ENCODE measurements around the gene CLDN25. TPM values are rescaled to one million over a fixed set of nuclear protein-coding genes. Genes with fewer than 3 reads are reported as not detected.

CLDN25 gene
- total RNA-seq, 2 donors from 2014 or later, result not detected

DNA sequence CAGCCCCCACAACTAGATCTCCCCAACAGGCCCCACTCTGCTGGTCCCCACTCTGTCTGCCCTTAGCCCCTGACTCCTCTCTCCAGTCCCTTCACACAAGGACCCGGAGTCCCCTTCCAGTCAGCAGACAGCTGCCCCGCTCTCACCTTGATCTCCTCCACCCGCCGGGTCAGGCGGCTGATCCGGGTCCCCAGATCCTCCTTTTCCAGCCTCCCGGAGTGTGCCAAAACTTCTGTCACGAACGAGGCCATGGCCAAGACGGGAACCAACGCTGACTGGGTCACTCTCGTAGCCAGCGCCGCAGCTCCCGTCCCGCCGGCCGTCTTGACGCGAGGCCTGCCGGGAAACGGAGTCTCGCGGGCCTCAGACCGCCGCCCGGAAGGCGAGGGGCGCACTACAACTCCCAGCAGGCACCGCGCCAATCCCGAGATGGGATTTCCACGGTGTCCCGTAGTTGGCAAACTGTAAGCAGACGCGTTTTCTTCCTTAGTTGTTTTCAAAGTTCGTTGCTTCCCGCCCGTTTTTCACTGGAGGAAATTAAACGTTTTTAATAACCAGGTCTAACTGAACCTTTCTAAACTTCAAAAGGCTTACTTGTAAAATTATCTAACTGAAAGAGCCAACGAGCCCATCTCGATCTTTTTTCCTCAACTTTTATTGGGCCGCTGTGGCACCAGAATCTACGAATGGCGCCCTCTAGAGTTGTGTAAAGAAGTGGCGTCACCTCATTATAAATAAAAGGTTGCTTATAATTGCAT is 6.0 kb upstream of the CLDN25 start, which contains the start of gene ZW10:
Gene ZW10, minus strand, starts transcription at position 277 of the 758 bp plus-strand sequence. Its CDS starts 26 bp downstream, at position 251.
- 0% methylated on average over 27 to 45 of the region's 46 CpGs for WGBS, 2 experiments (ENCODE audit: insufficient coverage in 1 of 2, insufficient read length in 1 of 2)
- Histone ChIP-seq H3K9me3 (ENCODE audit: control insufficient read depth, low read length) (no peaks in the 10 kb centered on the region), H3K36me3 (ENCODE audit: control insufficient read depth, insufficient read depth, low read length) (peaks cover 28% of the 10 kb centered on the region), H3K4me1 (ENCODE audit: control insufficient read depth, insufficient read depth, low read length) (no peaks in the 10 kb centered on the region), H3K27me3 (ENCODE audit: control insufficient read depth, insufficient read depth, low read length, poor library complexity, severe bottlenecking) (peaks cover 22% of the 10 kb centered on the region), H3K9ac (ENCODE audit: extremely low read depth, low read length, poor library complexity, severe bottlenecking) (peak within 1 kb of the TSS; percentile 94), H3K4me3 (ENCODE audit: low read length) (peak within 1 kb of the TSS; percentile 94), H3K27ac (ENCODE audit: low read depth, low read length) (peak within 1 kb of the TSS; percentile 41)
- Mint-ChIP-seq H3K4me3 (peak within 1 kb of the TSS; percentile 98), H3K27ac (peak within 1 kb of the TSS; percentile 98), H3K36me3 (ENCODE audit: low read depth) (peaks cover 8% of the 10 kb centered on the region), H3K27me3 (ENCODE audit: insufficient read depth) (peaks cover 8% of the 10 kb centered on the region), H3K4me1 (peaks cover 6% of the 10 kb centered on the region), H3K9me3 (no peaks in the 10 kb centered on the region)
- peak; percentile 97 for DNase-seq
- TF ChIP-seq, protein P1, sequence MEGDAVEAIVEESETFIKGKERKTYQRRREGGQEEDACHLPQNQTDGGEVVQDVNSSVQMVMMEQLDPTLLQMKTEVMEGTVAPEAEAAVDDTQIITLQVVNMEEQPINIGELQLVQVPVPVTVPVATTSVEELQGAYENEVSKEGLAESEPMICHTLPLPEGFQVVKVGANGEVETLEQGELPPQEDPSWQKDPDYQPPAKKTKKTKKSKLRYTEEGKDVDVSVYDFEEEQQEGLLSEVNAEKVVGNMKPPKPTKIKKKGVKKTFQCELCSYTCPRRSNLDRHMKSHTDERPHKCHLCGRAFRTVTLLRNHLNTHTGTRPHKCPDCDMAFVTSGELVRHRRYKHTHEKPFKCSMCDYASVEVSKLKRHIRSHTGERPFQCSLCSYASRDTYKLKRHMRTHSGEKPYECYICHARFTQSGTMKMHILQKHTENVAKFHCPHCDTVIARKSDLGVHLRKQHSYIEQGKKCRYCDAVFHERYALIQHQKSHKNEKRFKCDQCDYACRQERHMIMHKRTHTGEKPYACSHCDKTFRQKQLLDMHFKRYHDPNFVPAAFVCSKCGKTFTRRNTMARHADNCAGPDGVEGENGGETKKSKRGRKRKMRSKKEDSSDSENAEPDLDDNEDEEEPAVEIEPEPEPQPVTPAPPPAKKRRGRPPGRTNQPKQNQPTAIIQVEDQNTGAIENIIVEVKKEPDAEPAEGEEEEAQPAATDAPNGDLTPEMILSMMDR (conservative IDR thresholded peaks at IDR 0.05), result peak; percentile 98

DNA sequence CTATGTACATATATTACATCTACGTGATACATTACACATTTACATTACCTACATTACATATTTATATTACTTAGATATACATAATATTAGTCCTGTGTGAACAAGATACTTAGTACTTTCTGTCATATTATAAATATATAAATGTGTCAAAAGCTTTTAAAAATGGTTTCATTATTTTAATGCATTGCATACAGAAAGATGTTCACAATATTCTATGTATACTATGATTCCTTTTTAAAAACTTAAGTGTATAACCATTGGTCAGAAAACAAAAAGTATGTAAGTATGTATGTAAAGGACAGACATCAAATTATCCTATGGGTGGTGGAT is 5.5 kb upstream of the CLDN25 start:
- Histone ChIP-seq H3K4me3 (ENCODE audit: low read length) (peak overlapping the region; percentile 94), H3K27ac (ENCODE audit: low read depth, low read length) (no peak overlapping the region), H3K9me3 (ENCODE audit: control insufficient read depth, low read length) (no peaks in the 10 kb centered on the region), H3K9ac (ENCODE audit: extremely low read depth, low read length, poor library complexity, severe bottlenecking) (no peak overlapping the region), H3K27me3 (ENCODE audit: control insufficient read depth, insufficient read depth, low read length, poor library complexity, severe bottlenecking) (peaks cover 22% of the 10 kb centered on the region), H3K4me1 (ENCODE audit: control insufficient read depth, insufficient read depth, low read length) (no peaks in the 10 kb centered on the region), H3K36me3 (ENCODE audit: control insufficient read depth, insufficient read depth, low read length) (peaks cover 22% of the 10 kb centered on the region)
- Mint-ChIP-seq H3K4me3 (peak overlapping the region; percentile 98), H3K9me3 (no peaks in the 10 kb centered on the region), H3K27ac (peak overlapping the region; percentile 98), H3K4me1 (peaks cover 6% of the 10 kb centered on the region), H3K27me3 (ENCODE audit: insufficient read depth) (peaks cover 8% of the 10 kb centered on the region), H3K36me3 (ENCODE audit: low read depth) (peaks cover 7% of the 10 kb centered on the region)
- TF ChIP-seq, protein P1 (conservative IDR thresholded peaks at IDR 0.05), result peak; percentile 27
- no peak for DNase-seq
- no CpG with 5 or more reads among the region's 1 CpG for WGBS, 2 experiments (ENCODE audit: insufficient coverage in 1 of 2, insufficient read length in 1 of 2)

DNA sequence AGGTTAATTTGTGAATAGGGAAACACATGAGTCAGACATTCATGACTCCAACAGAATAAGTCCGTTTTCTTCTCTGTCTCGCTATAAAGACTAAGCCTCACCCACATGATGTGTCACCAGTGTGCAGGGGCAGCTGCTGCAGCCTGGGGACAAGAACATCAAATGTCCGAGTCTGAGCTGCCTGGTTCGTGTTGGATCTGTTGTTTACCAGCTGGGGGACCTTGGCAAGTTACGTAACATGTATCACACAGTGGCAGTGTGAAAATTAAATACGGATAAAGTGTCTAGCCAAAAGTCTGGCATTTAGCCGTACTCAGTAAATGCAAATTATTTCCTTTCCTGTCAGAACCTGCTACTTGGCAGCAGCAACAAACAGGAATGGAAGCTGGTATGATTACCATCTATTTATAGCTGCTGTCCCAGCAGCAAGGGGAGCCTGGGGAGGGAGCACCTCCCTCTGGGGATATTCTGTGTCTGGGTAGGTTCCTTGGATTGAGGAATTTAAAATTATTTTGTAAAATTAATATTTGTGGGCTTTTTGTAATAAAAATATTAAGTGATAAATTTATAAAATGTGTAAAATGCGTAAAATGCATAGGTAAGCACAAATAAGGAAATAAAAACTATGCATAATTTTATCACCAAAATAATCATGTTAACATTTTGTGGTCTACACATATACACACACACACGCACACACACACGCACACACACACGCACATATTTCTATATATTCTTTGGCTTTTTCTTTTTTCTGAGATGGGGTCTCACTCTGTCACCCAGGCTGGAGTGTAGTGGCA is 1.3 kb upstream of the CLDN25 start:
- Histone ChIP-seq H3K9ac (ENCODE audit: extremely low read depth, low read length, poor library complexity, severe bottlenecking) (no peak overlapping the region), H3K27ac (ENCODE audit: low read depth, low read length) (no peak overlapping the region), H3K27me3 (ENCODE audit: control insufficient read depth, insufficient read depth, low read length, poor library complexity, severe bottlenecking) (peaks cover 27% of the 10 kb centered on the region), H3K36me3 (ENCODE audit: control insufficient read depth, insufficient read depth, low read length) (no peaks in the 10 kb centered on the region), H3K4me3 (ENCODE audit: low read length) (no peak overlapping the region), H3K9me3 (ENCODE audit: control insufficient read depth, low read length) (no peaks in the 10 kb centered on the region), H3K4me1 (ENCODE audit: control insufficient read depth, insufficient read depth, low read length) (no peaks in the 10 kb centered on the region)
- DNase-seq, result no peak
- Mint-ChIP-seq H3K4me1 (no peaks in the 10 kb centered on the region), H3K27me3 (ENCODE audit: insufficient read depth) (peaks cover 15% of the 10 kb centered on the region), H3K4me3 (no peak overlapping the region), H3K9me3 (no peaks in the 10 kb centered on the region), H3K36me3 (ENCODE audit: low read depth) (no peaks in the 10 kb centered on the region), H3K27ac (no peak overlapping the region)
- TF ChIP-seq, protein P1 (conservative IDR thresholded peaks at IDR 0.05), result no peak
- 89 to 93% methylated on average over 6 to 10 of the region's 11 CpGs for WGBS, 2 experiments (ENCODE audit: insufficient coverage in 1 of 2, insufficient read length in 1 of 2)
